SK-N-SH treated with all-trans-retinoic acid at 6 μM for 48 hours (cell line): ENCODE data around the gene PRKAG2.

Source experiments
- ARNTL ChIP-seq: fragments of 450-650 bp; formaldehyde crosslinking; IDR thresholded peaks from 2 replicates; pipeline ENCODE4 v1.5.0; 2020; ENCODE audit warnings: low read depth, mild to moderate bottlenecking, moderate library complexity, borderline replicate concordance
- ESRRG ChIP-seq: fragments of 250-450 bp; sonication (Bioruptor Pico); IDR thresholded peaks from 2 replicates; pipeline ENCODE4 v1.6.1; 2021; ENCODE audit warnings: mild to moderate bottlenecking
- GLIS3 ChIP-seq: fragments of 250-450 bp; sonication (Bioruptor Pico); IDR thresholded peaks from 2 replicates; pipeline ENCODE4 v1.5.0; 2020; ENCODE audit warnings: mild to moderate bottlenecking, moderate library complexity
- PPARA ChIP-seq: fragments of 250-450 bp; sonication (Bioruptor Pico); IDR thresholded peaks from 2 replicates; pipeline ENCODE4 v1.5.0; 2020; ENCODE audit warnings: mild to moderate bottlenecking, borderline replicate concordance
- RARB ChIP-seq: fragments of 250-450 bp; sonication (Bioruptor Pico); IDR thresholded peaks from 2 replicates; pipeline ENCODE4 v1.8.0; 2021; ENCODE audit warnings: mild to moderate bottlenecking, moderate library complexity
- SNAI2 ChIP-seq: fragments of 250-450 bp; sonication (Bioruptor Pico); IDR thresholded peaks from 2 replicates; pipeline ENCODE4 v1.5.0; 2020; ENCODE audit warnings: mild to moderate bottlenecking, moderate library complexity
- ZFP3 ChIP-seq: fragments of 250-450 bp; sonication (Bioruptor Pico); IDR thresholded peaks from 2 replicates; pipeline ENCODE4 v1.5.0; 2020; ENCODE audit warnings: mild to moderate bottlenecking, moderate library complexity
- ZFP30 ChIP-seq: fragments of 450-650 bp; formaldehyde crosslinking; IDR thresholded peaks from 2 replicates; pipeline ENCODE4 v1.5.0; 2022; ENCODE audit warnings: mild to moderate bottlenecking, moderate library complexity
- ZNF565 ChIP-seq: fragments of 450-650 bp; formaldehyde crosslinking; conservative IDR thresholded peaks from 2 replicates; pipeline ENCODE4 v1.5.0; 2020; ENCODE audit warnings: low read depth, mild to moderate bottlenecking, moderate library complexity
- ZNF8 ChIP-seq: fragments of 450-650 bp; formaldehyde crosslinking; IDR thresholded peaks from 2 replicates; pipeline ENCODE4 v1.5.0; 2020; ENCODE audit warnings: mild to moderate bottlenecking, moderate library complexity

- TF ChIP-seq ZFP3 (CRISPR knock-in tag) = no peak
- no peak for TF ChIP-seq ESRRG (CRISPR knock-in tag)
- TF ChIP-seq ZNF8 (CRISPR knock-in tag) = no peak
- no peak for TF ChIP-seq GLIS3 (CRISPR knock-in tag)
- TF ChIP-seq PPARA = no peak
- no peak for TF ChIP-seq ZNF565 (CRISPR knock-in tag)
- no peak for TF ChIP-seq SNAI2 (CRISPR knock-in tag)
- no peak for TF ChIP-seq ZFP30 (CRISPR knock-in tag)
- no peak for TF ChIP-seq RARB
- no peak for TF ChIP-seq ARNTL (CRISPR knock-in tag)
Observed at GRCh38 chr7:151755131-151755801, 121.6 kb downstream of the PRKAG2 start.
